ENCODE measurements around the gene AHCYL1.

The AHCYL1 gene

GRCh38 chr1:110068646-110069403, 84.3 kb downstream of the AHCYL1 start:
- ATAC-seq (peak; percentile 54), DNase-seq (peak in 1 of 2 donors; percentile 36)
- no peaks in the 10 kb centered on the region for H3K9me3 Mint-ChIP-seq
- H3K27me3 Mint-ChIP-seq = peaks cover 86% of the 10 kb centered on the region
- peak overlapping the region; percentile 75 to 79 for H3K4me3 Mint-ChIP-seq
- no peak overlapping the region for H3K27ac Mint-ChIP-seq
- H3K4me1 Mint-ChIP-seq = peaks cover 26% of the 10 kb centered on the region

GRCh38 chr1:110069404-110070281, 85.1 kb downstream of the AHCYL1 start:
- DNase-seq (peak in 1 of 2 donors; percentile 28), ATAC-seq (peak; percentile 53)
- H3K4me1 Mint-ChIP-seq = peaks cover 26% of the 10 kb centered on the region
- peak overlapping the region; percentile 75 to 79 for H3K4me3 Mint-ChIP-seq
- peak overlapping the region; percentile 62 to 92 for H3K27ac Mint-ChIP-seq
- peaks cover 94% of the 10 kb centered on the region for H3K27me3 Mint-ChIP-seq
- no peaks in the 10 kb centered on the region for H3K9me3 Mint-ChIP-seq

DNA sequence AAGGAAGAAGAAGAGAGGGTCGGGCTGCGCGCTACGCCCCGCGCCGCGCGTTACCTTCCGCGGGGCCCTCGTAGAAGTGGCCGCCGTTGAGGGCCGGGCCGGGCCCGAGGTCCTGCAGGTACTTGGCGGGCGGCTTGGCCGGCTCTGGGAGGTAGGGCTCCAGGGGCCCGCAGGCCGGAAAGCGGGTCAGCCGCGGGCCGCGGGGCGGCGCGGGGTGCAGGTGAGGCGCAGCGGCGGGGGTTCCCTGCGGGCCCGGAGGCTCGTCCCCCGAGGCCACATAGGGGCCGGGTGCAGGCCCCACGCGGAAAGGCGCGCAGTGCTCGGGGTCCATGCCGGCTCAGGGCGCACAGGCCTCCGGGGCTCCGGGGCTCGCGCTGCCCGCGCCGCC, 85.7 kb downstream of the AHCYL1 start:
- peak; percentile 16 for ATAC-seq
- DNase-seq = no peak
- H3K27ac Mint-ChIP-seq = peak overlapping the region in 1 of 2 donors; percentile 92
- peaks cover 26% of the 10 kb centered on the region for H3K4me1 Mint-ChIP-seq
- H3K27me3 Mint-ChIP-seq = peaks cover 95% of the 10 kb centered on the region
- H3K4me3 Mint-ChIP-seq = peak overlapping the region; percentile 75 to 79
- H3K9me3 Mint-ChIP-seq = no peaks in the 10 kb centered on the region

GRCh38 chr1:110070671-110071242, 86.2 kb downstream of the AHCYL1 start, which contains the start of gene ALX3:
Gene ALX3, minus strand, starts transcription at chr1:110070672. Its CDS starts 60 bp downstream, at chr1:110070612.
- H3K27ac Mint-ChIP-seq = peak within 1 kb of the TSS; percentile 62 to 92
- DNase-seq (no peak), ATAC-seq (peak; percentile 11)
- peaks cover 26% of the 10 kb centered on the region for H3K4me1 Mint-ChIP-seq
- H3K9me3 Mint-ChIP-seq = no peaks in the 10 kb centered on the region
- peaks cover 95% of the 10 kb centered on the region for H3K27me3 Mint-ChIP-seq
- H3K4me3 Mint-ChIP-seq = peak within 1 kb of the TSS; percentile 75 to 79
